Hematopoietic multipotent progenitor cell treated with erythropoietin and hydrocortisone succinate and interleukin-3 and kit ligand, for 6 days (in vitro differentiated cells): ENCODE data around the gene TM9SF4.
"Not testable (repeated sequence)": the region's sequence is repeated elsewhere in the genome, so short reads cannot be mapped to it uniquely, and the experiment has no call there.

Experiments used
- DNase-seq: peaks from one replicate; pipeline ENCODE4 v3.0.0-alpha.2; 2015

The TM9SF4 gene

DNA sequence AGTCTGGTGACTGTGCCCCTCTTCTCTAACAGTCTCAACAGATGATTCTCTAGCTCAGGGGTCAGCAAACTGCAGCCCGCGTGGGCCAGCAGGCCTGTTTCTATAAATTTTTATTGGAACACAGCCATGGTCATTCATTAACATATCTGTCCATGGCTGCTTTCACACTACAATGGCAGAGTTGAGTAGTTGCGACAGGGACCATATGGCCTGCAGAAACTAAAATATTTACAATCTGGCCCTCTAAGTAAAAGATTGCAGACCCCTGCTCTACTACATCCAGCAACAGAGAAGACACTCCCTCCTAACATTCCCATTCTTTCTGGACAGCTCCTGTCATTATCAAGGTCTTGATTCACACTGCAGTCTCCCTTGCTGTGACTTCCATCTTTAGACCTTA is 52.8 kb downstream of the TM9SF4 start:
- no peak for DNase-seq

- no peak for DNase-seq
These were observed 54.4 kb downstream of the TM9SF4 start for GRCh38 chr20:32163951-32164350.

DNA sequence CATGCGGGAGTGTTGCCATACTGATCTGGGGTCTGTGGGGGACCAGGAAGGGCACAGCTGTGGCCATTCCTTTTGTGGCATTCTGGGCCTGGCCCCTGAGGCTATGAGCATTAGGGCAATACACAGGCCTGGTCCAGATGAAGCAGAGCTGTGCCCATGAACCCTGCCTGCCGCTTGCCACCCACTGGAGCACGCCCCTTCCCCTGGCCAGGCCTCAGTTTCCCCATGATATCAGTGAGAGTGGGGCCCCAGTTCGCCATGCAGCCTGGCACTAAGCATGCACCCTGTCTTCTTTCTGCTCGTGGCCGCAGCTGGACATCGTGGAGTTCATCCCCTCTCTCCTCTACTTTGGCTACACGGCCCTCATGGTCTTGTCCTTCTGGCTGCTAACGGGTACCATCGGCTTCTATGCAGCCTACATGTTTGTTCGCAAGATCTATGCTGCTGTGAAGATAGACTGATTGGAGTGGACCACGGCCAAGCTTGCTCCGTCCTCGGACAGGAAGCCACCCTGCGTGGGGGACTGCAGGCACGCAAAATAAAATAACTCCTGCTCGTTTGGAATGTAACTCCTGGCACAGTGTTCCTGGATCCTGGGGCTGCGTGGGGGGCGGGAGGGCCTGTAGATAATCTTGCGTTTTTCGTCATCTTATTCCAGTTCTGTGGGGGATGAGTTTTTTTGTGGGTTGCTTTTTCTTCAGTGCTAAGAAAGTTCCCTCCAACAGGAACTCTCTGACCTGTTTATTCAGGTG is 55.6 kb downstream of the TM9SF4 start:
- DNase-seq, result no peak

DNA sequence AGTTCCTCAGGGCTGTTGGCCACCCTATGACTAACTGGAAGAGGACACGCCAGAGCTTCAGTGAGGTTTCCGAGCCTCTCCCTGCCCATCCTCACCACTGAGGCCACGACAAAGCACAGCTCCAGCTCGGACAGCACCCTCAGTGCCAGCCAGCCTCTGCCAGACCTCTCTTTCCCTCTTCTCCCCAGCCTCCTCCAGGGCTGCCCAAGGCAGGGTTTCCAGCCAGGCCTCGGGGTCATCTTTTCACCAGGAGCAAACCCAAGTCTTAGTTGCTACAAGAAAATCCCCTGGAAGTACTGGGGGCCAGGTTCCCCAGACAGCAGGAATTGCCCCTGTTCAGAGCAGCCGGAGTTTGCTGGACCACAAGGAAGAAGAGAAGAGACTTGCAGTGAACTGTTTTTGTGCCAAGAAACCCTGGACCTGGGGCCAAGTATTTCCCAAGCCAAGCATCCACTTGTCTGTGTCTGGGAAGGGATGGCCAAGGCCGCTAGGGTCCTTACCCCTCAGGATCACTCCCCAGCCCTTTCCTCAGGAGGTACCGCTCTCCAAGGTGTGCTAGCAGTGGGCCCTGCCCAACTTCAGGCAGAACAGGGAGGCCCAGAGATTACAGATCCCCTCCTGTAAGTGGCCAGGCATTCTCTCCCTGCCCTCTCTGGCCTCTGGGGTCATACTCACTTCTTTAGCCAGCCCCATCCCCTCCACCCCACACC is 56.5 kb downstream of the TM9SF4 start:
- no peak for DNase-seq

DNA sequence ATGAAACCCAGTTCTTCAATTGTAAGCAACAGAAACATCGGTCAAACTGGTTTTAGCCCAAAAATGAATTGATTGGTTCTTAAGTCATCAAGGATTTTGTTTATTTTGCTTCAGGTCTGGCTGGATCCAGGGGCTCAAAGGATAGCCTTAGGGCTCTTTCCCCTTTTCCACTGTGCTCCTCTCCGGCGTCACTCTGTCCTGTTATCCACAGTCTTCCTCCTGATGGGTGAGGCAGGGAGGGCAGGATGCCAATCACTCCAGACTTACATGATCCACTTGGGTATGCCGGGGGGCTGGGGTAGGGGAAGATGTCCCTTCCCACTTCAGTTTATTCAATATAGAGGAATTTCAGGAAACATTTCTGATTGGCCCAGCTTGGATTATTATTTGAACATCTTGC is 58.0 kb downstream of the TM9SF4 start:
- no peak for DNase-seq

GRCh38 chr20:32168184-32168910 is 58.8 kb downstream of the TM9SF4 start:
- no peak for DNase-seq

- not testable (repeated sequence) for DNase-seq
These were observed 68.2 kb downstream of the TM9SF4 start for GRCh38 chr20:32177696-32178095.

DNA sequence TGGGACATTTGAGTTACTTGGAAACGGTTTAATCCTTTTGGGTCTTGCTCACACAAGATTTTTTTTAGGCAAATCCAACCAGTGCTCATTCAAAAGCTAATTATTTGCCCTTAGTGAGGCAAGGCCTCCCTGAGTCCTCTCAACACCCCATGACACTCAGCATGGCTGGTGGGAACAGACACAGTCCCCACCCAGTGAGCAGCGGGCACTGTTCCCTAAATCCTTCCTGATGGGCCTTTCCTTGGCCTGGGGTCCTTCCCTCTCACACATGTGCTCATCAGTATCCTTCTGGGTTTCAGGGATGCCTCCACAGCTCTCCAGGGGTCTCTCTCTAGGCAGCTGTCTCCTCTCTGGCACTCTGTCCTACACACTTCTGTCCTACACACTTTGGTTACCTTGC is 70.0 kb downstream of the TM9SF4 start:
- no peak for DNase-seq

DNA sequence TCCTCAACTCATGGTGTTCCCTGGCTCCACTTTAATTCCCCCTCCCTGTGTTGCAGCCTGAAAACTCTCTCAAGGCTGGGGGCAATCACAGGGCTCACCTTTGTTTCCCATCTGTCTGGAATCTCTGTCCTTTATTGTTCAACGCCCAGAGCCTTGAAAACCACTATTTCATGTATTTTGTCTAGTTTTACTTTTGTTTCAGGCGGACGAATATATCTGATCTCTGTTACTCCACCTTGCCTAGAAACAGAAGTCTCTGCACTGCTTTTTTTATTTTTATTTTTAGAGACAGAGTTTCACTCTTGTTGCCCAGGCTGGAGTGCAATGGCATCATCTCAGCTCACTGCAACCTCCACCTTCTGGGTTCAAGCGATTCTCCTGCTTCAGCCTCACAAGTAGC is 70.4 kb downstream of the TM9SF4 start:
- no peak for DNase-seq

DNA sequence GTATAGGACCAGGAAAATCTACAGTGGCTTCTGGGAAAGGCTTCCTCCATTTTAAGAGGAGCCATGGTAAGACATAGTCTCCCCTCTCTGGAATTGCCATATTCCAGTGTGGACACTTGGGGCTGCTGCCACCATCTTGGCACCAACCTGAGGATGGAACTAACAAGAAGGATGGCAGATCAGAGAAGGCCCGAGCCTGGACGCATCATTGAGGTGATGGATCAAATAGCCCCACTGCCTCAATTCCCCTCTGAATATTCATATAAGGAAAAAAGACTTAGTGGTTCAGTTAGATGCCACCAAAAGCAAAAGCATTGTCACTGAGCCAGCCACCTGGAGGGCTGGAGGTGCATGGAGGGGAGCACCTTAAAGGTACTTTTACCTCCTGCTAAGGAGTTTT is 72.1 kb downstream of the TM9SF4 start:
- DNase-seq, result no peak

- no peak for DNase-seq
These were observed 74.6 kb downstream of the TM9SF4 start for GRCh38 chr20:32183947-32184635.

DNA sequence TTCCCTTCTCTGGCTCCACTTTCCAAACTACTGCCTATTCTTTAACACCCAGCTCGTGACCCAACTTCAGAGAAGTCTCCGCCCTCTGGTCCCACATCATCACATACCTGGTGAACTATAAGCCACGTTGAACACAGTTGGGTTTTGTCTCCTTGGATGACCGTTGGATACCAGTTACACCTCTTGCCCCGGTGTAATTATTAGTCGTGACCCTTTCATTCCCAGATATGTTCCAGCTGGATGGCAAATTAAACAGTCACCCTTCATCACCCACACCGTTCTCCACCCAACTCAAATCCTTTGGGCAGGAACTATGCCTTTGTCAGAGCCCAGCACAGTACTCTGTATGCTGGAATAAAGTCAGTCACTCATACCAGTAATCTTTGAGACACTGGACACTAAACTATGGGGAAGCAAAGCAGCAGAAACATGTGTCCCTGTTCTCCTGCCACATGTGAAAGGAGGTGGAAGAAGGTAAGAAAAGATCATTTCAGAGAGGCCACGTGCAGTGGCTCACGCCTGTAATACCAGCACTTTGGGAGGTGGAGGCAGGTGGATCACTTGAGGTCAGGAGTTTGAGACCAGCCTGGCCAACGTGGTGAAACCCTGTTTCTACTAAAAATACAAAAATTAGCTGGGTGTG is 75.6 kb downstream of the TM9SF4 start:
- no peak for DNase-seq

GRCh38 chr20:32186506-32186905 is 77.0 kb downstream of the TM9SF4 start:
- DNase-seq, result no peak

DNA sequence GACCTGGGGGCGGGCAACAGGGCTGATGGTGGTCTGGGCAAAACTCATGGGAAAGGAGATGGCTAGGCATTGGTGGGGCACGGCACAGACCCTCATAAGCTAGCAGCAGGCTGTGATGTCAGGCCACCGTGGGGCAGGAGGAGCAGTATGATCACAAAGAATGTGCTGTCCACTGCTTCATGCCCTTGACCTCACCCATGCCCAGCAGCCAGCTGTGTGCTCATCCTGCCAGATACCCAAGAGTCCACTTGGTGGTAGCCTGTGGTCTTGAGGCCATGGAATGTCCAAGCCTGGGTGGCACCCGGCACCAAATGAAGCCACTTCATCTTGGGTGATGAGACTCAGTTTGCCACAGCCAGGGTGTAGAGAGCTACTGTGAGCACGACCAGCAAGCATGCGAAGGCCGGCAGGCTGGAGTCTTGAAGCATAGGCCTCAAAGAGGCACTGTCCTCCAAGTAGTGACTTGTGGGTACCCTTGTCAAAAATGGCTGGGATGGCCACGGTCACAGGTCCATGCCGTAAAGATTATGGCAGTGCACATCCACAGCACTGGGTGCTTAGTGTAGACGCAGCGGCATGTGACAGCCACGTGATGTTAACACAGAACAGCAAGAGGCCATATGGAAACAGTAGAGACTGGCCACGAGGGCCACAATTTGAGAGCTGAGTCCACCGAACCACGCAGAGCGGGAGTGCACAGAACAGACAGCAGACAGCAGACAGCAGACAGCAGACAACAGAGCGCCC is 79.0 kb downstream of the TM9SF4 start:
- no peak for DNase-seq

- no peak for DNase-seq
These were observed 79.6 kb downstream of the TM9SF4 start for GRCh38 chr20:32189123-32189410.

GRCh38 chr20:32189691-32190615 is 80.4 kb downstream of the TM9SF4 start:
- peak; percentile 51 for DNase-seq

- DNase-seq, result no peak
These were observed 81.3 kb downstream of the TM9SF4 start for GRCh38 chr20:32190616-32191415.

DNA sequence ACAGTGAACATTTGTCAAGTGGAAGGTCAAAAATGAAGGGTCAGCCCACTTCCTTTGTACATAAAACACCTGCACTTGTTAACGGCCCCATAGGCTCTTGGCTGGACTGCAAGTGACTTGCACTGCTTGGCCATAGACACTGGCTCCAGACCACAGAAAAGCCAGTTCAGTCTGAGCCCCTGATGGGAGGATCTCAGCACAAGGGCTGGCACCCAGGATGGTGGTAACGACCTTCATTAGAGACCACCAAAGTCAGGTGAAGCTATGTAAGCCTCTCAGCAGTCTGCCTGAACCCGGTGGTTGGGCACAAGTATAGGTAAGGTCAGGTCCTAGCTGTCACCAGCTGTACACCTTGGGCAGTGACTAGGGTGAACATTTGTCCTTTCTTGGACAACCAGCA is 81.9 kb downstream of the TM9SF4 start:
- no peak for DNase-seq

DNA sequence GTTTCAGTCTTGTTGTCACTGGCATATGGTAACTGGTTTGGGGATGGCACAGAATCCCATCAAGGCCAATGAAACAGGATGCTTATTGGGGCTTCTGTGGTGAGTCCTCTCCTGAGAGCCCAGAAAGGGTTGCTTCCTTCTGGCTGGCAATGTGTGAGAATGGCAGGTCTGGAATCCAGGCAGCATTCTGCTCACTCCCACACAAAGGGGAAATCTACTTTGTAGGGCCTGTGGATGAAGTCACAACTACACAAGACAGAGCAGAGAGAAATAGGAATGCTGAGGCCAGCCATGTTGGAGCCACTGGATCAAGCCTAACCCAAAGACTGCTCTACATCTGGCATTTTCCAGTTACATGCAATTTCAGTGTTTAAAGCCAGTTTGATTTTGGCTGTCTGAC is 82.4 kb downstream of the TM9SF4 start:
- no peak for DNase-seq

DNA sequence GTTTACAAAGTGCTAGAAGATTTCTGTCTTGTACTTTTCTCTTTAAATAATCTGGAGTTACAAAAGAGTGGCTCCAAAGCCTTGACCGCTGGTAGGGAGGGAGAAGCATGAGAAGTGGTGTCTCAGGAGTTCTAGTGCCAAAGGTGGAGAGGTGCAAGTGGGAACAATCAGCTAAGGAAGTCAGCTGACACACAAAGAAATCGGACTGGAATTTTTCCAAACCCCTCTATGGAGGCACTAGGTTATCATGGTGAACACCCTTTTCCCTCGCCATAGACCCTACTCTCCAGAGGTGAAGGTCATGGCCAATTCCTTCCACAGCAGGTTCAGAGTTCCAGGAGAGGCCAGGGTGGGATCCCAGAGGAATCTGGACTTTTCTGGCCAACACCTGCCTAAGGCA is 83.2 kb downstream of the TM9SF4 start:
- DNase-seq, result no peak
